Eye (tissue), 1 donor: ENCODE measurements around the gene OSBPL5.
A peak's percentile ranks its signal among the peaks of the same experiment; 100 is the strongest.
"Not testable (repeated sequence)": the region's sequence is repeated elsewhere in the genome, so short reads cannot be mapped to it uniquely, and the experiment has no call there.

Source experiments
- DNase-seq: peaks from one replicate; pipeline ENCODE4 v3.0.0-alpha.2; 2015

OSBPL5 gene

GRCh38 chr11:3120071-3120792 lies 44.9 kb downstream of the OSBPL5 start:
- DNase-seq: no peak

GRCh38 chr11:3119141-3119821 lies 45.8 kb downstream of the OSBPL5 start:
- DNase-seq: no peak

GRCh38 chr11:3115321-3115720 lies 49.8 kb downstream of the OSBPL5 start:
- no peak for DNase-seq

- not testable (repeated sequence) for DNase-seq
Measured at GRCh38 chr11:3113661-3114060, 51.4 kb downstream of the OSBPL5 start.

GRCh38 chr11:3111919-3112690 lies 53.0 kb downstream of the OSBPL5 start:
- DNase-seq: no peak

- DNase-seq: no peak
Measured at GRCh38 chr11:3111466-3111865, 53.6 kb downstream of the OSBPL5 start.

- DNase-seq: peak; percentile 24
Measured at GRCh38 chr11:3109921-3110706, 55.0 kb downstream of the OSBPL5 start.

GRCh38 chr11:3109434-3109833 lies 55.7 kb downstream of the OSBPL5 start:
- no peak for DNase-seq

GRCh38 chr11:3108183-3108721 lies 56.9 kb downstream of the OSBPL5 start:
- no peak for DNase-seq

- no peak for DNase-seq
Measured at GRCh38 chr11:3107608-3108182, 57.4 kb downstream of the OSBPL5 start.

- no peak for DNase-seq
Measured at GRCh38 chr11:3106736-3107524, 58.2 kb downstream of the OSBPL5 start.

GRCh38 chr11:3105791-3106735 lies 59.0 kb downstream of the OSBPL5 start:
- DNase-seq: no peak

- DNase-seq: no peak
Measured at GRCh38 chr11:3104961-3105790, 59.9 kb downstream of the OSBPL5 start.

- DNase-seq: no peak
Measured at GRCh38 chr11:3104051-3104714, 60.9 kb downstream of the OSBPL5 start.

- DNase-seq: no peak
Measured at GRCh38 chr11:3103076-3103475, 62.0 kb downstream of the OSBPL5 start.

- no peak for DNase-seq
Measured at GRCh38 chr11:3102641-3102921, 62.5 kb downstream of the OSBPL5 start.

- no peak for DNase-seq
Measured at GRCh38 chr11:3101921-3102640, 63.0 kb downstream of the OSBPL5 start.

- no peak for DNase-seq
Measured at GRCh38 chr11:3099178-3099577, 65.9 kb downstream of the OSBPL5 start.
